IMR-90 (cell line): ENCODE results near the gene XYLB. TPM values are rescaled to one million over a fixed set of nuclear protein-coding genes. Genes with fewer than 3 reads are reported as not detected.

Experiments used
- ATAC-seq: fragments of 200-7000 bp; cut with Tn5 transposase; 2 replicates; pipeline ENCODE4 v1.9.1; 2020; ENCODE audit warnings: low read depth, mild to moderate bottlenecking, moderate library complexity
- BruUV-seq: library from RNA; stranded (reverse); fragments of 400-500 nt; replicated peaks from 2 replicates; lab custom pipeline; 2021; lab: Mats Ljungman, UMichigan
- CTCF ChIA-PET: fragments of 300-600 bp; formaldehyde crosslinking; extraction: SDS; loops from one replicate; lab custom pipeline; 2021; ENCODE audit warnings: antibody characterized with exemption; lab: Yijun Ruan, JAX
- POLR2A ChIA-PET: fragments of 300-600 bp; sonication (Branson Sonifier 250); formaldehyde crosslinking; loops from one replicate; lab custom pipeline; 2022; ENCODE audit warnings: antibody characterized with exemption; ENCODE audit not compliant: unreplicated experiment; lab: Charles Lee
- DNase-seq: peaks from one replicate; pipeline ENCODE4 v3.0.0; 2013
- H2AFZ ChIP-seq: replicated peaks from 2 replicates; pipeline ENCODE3; 2013; ENCODE audit warnings: low read length, mild to moderate bottlenecking; ENCODE audit not compliant: poor library complexity
- H2AK5ac ChIP-seq: 2 replicates; pipeline ENCODE4 v1.6.1; 2013; ENCODE audit warnings: low read depth, low read length, inconsistent platforms
- H2AK9ac ChIP-seq: replicated peaks from 2 replicates; pipeline ENCODE3; 2013; ENCODE audit warnings: mild to moderate bottlenecking, low read depth, low read length, moderate library complexity; ENCODE audit not compliant: poor library complexity
- H2BK120ac ChIP-seq: 2 replicates; pipeline ENCODE4 v1.6.1; 2013; ENCODE audit warnings: low read depth, low read length, inconsistent platforms
- H2BK15ac ChIP-seq: 3 replicates; pipeline ENCODE4 v1.6.1; 2013; ENCODE audit warnings: low read depth, low read length, inconsistent platforms
- H2BK20ac ChIP-seq: 2 replicates; pipeline ENCODE4 v1.6.1; 2013; ENCODE audit warnings: low read depth, mild to moderate bottlenecking, inconsistent platforms, low read length, moderate library complexity
- H2BK5ac ChIP-seq: 2 replicates; pipeline ENCODE4 v1.6.1; 2013; ENCODE audit warnings: mild to moderate bottlenecking, low read depth, low read length, inconsistent platforms; ENCODE audit not compliant: poor library complexity, severe bottlenecking
- H3K14ac ChIP-seq: replicated peaks from 2 replicates; pipeline ENCODE4 v1.6.1; 2013; ENCODE audit warnings: low read depth, low read length, inconsistent platforms
- H3K18ac ChIP-seq: 2 replicates; pipeline ENCODE4 v1.6.1; 2013; ENCODE audit warnings: low read depth, low read length, control low read depth
- H3K23ac ChIP-seq: 2 replicates; pipeline ENCODE4 v1.6.1; 2013; ENCODE audit warnings: low read depth, low read length, inconsistent platforms
- H3K27ac ChIP-seq: 2 replicates; pipeline ENCODE4 v1.5.1; 2013; ENCODE audit warnings: mild to moderate bottlenecking, control low read depth, low read length; ENCODE audit not compliant: insufficient read depth
- H3K27me3 ChIP-seq: 2 replicates; pipeline ENCODE4 v1.6.1; 2013; ENCODE audit warnings: low read length; ENCODE audit not compliant: control insufficient read depth, insufficient read depth
- H3K36me3 ChIP-seq: 2 replicates; pipeline ENCODE4 v1.6.1; 2013; ENCODE audit warnings: low read length, mixed read lengths; ENCODE audit not compliant: control insufficient read depth, insufficient read depth
- H3K4ac ChIP-seq: 2 replicates; pipeline ENCODE4 v1.6.1; 2013; ENCODE audit warnings: low read depth, low read length, inconsistent platforms
- H3K4me1 ChIP-seq: 2 replicates; pipeline ENCODE4 v1.6.1; 2013; ENCODE audit warnings: low read length, mixed read lengths; ENCODE audit not compliant: control insufficient read depth, insufficient read depth
- H3K4me2 ChIP-seq: 2 replicates; pipeline ENCODE4 v1.6.1; 2013; ENCODE audit warnings: low read depth, mild to moderate bottlenecking, control low read depth, low read length, moderate library complexity
- H3K4me3 ChIP-seq: 2 replicates; pipeline ENCODE4 v1.5.1; 2013; ENCODE audit warnings: low read depth, mild to moderate bottlenecking, control low read depth, low read length, moderate library complexity; ENCODE audit not compliant: insufficient read depth
- H3K56ac ChIP-seq: 2 replicates; pipeline ENCODE4 v1.6.1; 2013; ENCODE audit warnings: low read length, inconsistent platforms; ENCODE audit not compliant: insufficient read depth; ENCODE audit errors: extremely low read depth
- H3K79me1 ChIP-seq, 2 experiments: 2 replicates each; pipeline ENCODE4 v1.6.1; 2013; ENCODE audit warnings: low read length in 2 of 2, inconsistent platforms in 1 of 2, low read depth in 1 of 2
- H3K9ac ChIP-seq: 2 replicates; pipeline ENCODE4 v1.6.1; 2013; ENCODE audit warnings: low read depth, low read length, control low read depth
- H3K9me1 ChIP-seq: 2 replicates; pipeline ENCODE4 v1.6.1; 2013; ENCODE audit warnings: low read length, inconsistent platforms; ENCODE audit not compliant: insufficient read depth
- H3K9me3 ChIP-seq: 2 replicates; pipeline ENCODE4 v1.6.1; 2013; ENCODE audit warnings: low read length; ENCODE audit not compliant: control insufficient read depth, insufficient read depth
- H4K20me1 ChIP-seq: 2 replicates; pipeline ENCODE4 v1.6.1; 2013; ENCODE audit warnings: low read length, inconsistent platforms; ENCODE audit not compliant: insufficient read depth
- H4K5ac ChIP-seq: 2 replicates; pipeline ENCODE4 v1.6.1; 2013; ENCODE audit warnings: mild to moderate bottlenecking, low read depth, low read length, control low read depth
- H4K8ac ChIP-seq, 2 experiments: 2 replicates each; pipeline ENCODE4 v1.6.1; 2013; ENCODE audit warnings: low read depth in 2 of 2, low read length in 2 of 2, control low read depth in 1 of 2, inconsistent platforms in 1 of 2
- H4K91ac ChIP-seq: 2 replicates; pipeline ENCODE4 v1.6.1; 2013; ENCODE audit warnings: low read depth, low read length, inconsistent platforms; ENCODE audit not compliant: insufficient read depth
- FOS ChIP-seq: fragments of 150-350 bp; IDR thresholded peaks from 2 replicates; pipeline ENCODE4 v1.6.1; 2016; ENCODE audit warnings: low read depth, low read length
- MAZ ChIP-seq: IDR thresholded peaks from 2 replicates; pipeline ENCODE4 v1.6.1; 2012; ENCODE audit warnings: low read depth, mild to moderate bottlenecking, low read length, improper control_type of control experiment, moderate library complexity, borderline replicate concordance
- POLR2A ChIP-seq: IDR thresholded peaks from 2 replicates; pipeline ENCODE4 v1.6.1; 2012; ENCODE audit warnings: mild to moderate bottlenecking, low read depth, low read length
- RFX5 ChIP-seq: IDR thresholded peaks from 2 replicates; pipeline ENCODE4 v1.8.0; 2012; ENCODE audit warnings: low read depth, mild to moderate bottlenecking, low read length, moderate library complexity
- SMC3 ChIP-seq: fragments of 150-350 bp; IDR thresholded peaks from 2 replicates; pipeline ENCODE4 v1.6.1; 2016; ENCODE audit warnings: low read depth, mild to moderate bottlenecking, antibody characterized with exemption, low read length, moderate library complexity
- WGBS, 2 experiments: methylation state at CpG; one replicate each; pipeline versions ENCODE4 v1.1.5 to v1.1.7; 2013; ENCODE audit warnings: missing lambda C conversion rate in 2 of 2; ENCODE audit not compliant: insufficient read length in 1 of 2; ENCODE audit errors: extremely low coverage in 2 of 2; 5-methylcytosine and 5-hydroxymethylcytosine counted together
- dilution Hi-C: fragments of 300-500 bp; cut with HindIII; formaldehyde crosslinking; loops from one replicate; pipeline ENCODE4 v1.14.3; 2018; ENCODE audit warnings: low sequenced_read_pairs; ENCODE audit not compliant: unreplicated experiment
- in situ Hi-C: fragments of 300-500 bp; cut with MboI; formaldehyde crosslinking; loops from 3 replicates; pipeline ENCODE4 v1.14.3; 2019; ENCODE audit warnings: low sequenced_read_pairs, inconsistent platforms, mixed read lengths
- intact Hi-C: fragments of 100-400 bp; cut with micrococcal nuclease; formaldehyde crosslinking; loops from 2 replicates; pipeline ENCODE4 v1.10.0; 2022
- polyA plus RNA-seq, 3 experiments: library from polyadenylated mRNA; depleted of rRNA; stranded (reverse); fragments of >200 nt; gene quantifications; 2 replicates each; pipeline ENCODE4 v1.2.3, GENCODE V29; 2012; ENCODE audit warnings: low replicate concordance in 1 of 3
- total RNA-seq: library from RNA; depleted of rRNA; stranded (reverse); fragments of >200 nt; gene quantifications from 2 replicates; pipeline ENCODE4 v1.2.3, GENCODE V29; 2012
- TF ChIP-seq, protein P1 (sequence below): fragments of 150-350 bp; IDR thresholded peaks from 2 replicates; pipeline ENCODE4 v1.6.1; 2017; ENCODE audit warnings: mild to moderate bottlenecking, antibody characterized with exemption, low read length, low read depth
- TF ChIP-seq, protein P2 (sequence below): fragments of 150-350 bp; IDR thresholded peaks from 2 replicates; pipeline ENCODE4 v1.6.1; 2016; ENCODE audit warnings: low read depth, mild to moderate bottlenecking, low read length, moderate library complexity, borderline replicate concordance

XYLB gene
- total and polyA plus RNA-seq, 2 of the 4 experiments (the other 2 are of a cell fraction) = 3.0 to 3.4 TPM

DNA sequence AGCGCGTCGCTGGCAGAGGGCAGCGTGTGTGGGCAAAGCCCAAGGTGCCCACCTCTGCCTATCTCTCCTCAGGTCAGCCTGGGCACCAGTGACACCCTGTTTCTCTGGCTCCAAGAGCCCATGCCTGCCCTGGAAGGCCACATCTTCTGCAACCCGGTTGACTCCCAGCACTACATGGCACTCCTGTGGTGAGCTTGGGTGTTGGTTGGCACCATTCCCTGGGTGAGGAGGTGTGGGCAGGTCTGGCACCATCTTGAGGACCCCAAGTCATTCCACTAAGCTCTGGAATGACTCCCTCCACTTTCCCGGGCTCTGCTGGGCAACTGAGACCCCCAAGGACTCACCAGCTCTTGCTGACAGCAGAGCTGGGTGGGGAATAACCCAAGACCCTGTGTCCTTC lies 28.5 kb downstream of the XYLB start:
- Histone ChIP-seq H3K9me3 (no peaks in the 10 kb centered on the region), H2AK9ac (no peak overlapping the region), H3K18ac (no peak overlapping the region), H4K91ac (no peak overlapping the region), H4K5ac (no peak overlapping the region), H4K8ac (no peak overlapping the region), H3K27ac (no peak overlapping the region), H3K79me1 (no peaks in the 10 kb centered on the region), H3K9ac (no peak overlapping the region), H2BK120ac (no peak overlapping the region), H3K27me3 (no peaks in the 10 kb centered on the region), H3K23ac (no peak overlapping the region), H3K4me2 (no peak overlapping the region), H3K4ac (no peak overlapping the region), H4K20me1 (no peaks in the 10 kb centered on the region), H2BK5ac (no peak overlapping the region), H3K14ac (no peak overlapping the region), H2BK15ac (no peak overlapping the region), H3K9me1 (peaks cover 9% of the 10 kb centered on the region; the same call in 1 of the 2 replicates), H2AK5ac (no peak overlapping the region), H2BK20ac (no peak overlapping the region), H3K36me3 (peaks cover 10% of the 10 kb centered on the region), H3K4me1 (no peaks in the 10 kb centered on the region), H3K56ac (no peak overlapping the region), H3K4me3 (no peak overlapping the region), H2AFZ (no peak overlapping the region)
- intact Hi-C loops (no loop called here), in situ Hi-C loops (no loop called here), dilution Hi-C loops (no loop called here)
- ChIA-PET CTCF (interaction anchor here (0.7 to 1.0 kb wide), 2 partner anchors 28 to 77 kb away, joined by 3 read pairs; partner anchors contain the start of gene XYLB), POLR2A (no interaction called here)
- BruUV-seq = no TSS peak
- TF ChIP-seq, protein P1, sequence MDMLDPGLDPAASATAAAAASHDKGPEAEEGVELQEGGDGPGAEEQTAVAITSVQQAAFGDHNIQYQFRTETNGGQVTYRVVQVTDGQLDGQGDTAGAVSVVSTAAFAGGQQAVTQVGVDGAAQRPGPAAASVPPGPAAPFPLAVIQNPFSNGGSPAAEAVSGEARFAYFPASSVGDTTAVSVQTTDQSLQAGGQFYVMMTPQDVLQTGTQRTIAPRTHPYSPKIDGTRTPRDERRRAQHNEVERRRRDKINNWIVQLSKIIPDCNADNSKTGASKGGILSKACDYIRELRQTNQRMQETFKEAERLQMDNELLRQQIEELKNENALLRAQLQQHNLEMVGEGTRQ = no peak
- TF ChIP-seq MAZ (no peak), SMC3 (no peak), FOS (no peak), POLR2A (no peak), RFX5 (no peak)
- TF ChIP-seq, protein P2, sequence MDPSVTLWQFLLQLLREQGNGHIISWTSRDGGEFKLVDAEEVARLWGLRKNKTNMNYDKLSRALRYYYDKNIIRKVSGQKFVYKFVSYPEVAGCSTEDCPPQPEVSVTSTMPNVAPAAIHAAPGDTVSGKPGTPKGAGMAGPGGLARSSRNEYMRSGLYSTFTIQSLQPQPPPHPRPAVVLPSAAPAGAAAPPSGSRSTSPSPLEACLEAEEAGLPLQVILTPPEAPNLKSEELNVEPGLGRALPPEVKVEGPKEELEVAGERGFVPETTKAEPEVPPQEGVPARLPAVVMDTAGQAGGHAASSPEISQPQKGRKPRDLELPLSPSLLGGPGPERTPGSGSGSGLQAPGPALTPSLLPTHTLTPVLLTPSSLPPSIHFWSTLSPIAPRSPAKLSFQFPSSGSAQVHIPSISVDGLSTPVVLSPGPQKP = no peak
- ATAC-seq = no peak
- DNase-seq = no peak
- WGBS, 2 experiments = no CpG with 5 or more reads among the region's 6 CpGs
